Astrocyte (in vitro differentiated cells and primary cell): ENCODE data around the gene ANXA2.

Source experiments
- EZH2 ChIP-seq: IDR thresholded peaks from 2 replicates; pipeline ENCODE4 v1.6.1; 2012; ENCODE audit warnings: mild to moderate bottlenecking, low read length, inconsistent platforms; ENCODE audit not compliant: insufficient read depth
- TF ChIP-seq, protein P1 (sequence below): IDR thresholded peaks from 2 replicates; pipeline ENCODE4 v1.5.1; 2011; ENCODE audit warnings: low read depth, mild to moderate bottlenecking, inconsistent platforms, low read length, moderate library complexity; ENCODE audit not compliant: insufficient read depth

DNA sequence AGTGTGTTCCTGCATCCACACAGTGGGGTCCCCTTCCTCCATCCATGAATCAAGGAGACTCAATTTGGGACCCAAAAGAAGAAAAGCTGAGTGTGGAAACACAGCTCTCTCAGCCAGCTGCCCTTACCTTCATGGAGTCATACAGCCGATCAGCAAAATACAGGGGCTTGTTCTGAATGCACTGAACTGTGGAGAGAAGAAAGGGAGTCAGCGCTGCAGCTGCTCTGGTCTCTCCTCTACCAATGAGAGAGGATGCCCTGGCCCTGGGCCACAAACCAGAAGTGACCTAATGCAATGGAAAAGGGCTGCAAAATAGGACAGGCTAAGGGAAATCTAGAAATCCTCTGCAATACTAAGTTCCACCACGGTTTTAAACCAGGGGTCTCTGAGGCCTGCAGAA lies 46.7 kb downstream of the ANXA2 start:
- TF ChIP-seq, protein P1, sequence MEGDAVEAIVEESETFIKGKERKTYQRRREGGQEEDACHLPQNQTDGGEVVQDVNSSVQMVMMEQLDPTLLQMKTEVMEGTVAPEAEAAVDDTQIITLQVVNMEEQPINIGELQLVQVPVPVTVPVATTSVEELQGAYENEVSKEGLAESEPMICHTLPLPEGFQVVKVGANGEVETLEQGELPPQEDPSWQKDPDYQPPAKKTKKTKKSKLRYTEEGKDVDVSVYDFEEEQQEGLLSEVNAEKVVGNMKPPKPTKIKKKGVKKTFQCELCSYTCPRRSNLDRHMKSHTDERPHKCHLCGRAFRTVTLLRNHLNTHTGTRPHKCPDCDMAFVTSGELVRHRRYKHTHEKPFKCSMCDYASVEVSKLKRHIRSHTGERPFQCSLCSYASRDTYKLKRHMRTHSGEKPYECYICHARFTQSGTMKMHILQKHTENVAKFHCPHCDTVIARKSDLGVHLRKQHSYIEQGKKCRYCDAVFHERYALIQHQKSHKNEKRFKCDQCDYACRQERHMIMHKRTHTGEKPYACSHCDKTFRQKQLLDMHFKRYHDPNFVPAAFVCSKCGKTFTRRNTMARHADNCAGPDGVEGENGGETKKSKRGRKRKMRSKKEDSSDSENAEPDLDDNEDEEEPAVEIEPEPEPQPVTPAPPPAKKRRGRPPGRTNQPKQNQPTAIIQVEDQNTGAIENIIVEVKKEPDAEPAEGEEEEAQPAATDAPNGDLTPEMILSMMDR, result no peak
- TF ChIP-seq EZH2, result no peak
